ENCODE data around the gene PDE9A.

Gene PDE9A

DNA sequence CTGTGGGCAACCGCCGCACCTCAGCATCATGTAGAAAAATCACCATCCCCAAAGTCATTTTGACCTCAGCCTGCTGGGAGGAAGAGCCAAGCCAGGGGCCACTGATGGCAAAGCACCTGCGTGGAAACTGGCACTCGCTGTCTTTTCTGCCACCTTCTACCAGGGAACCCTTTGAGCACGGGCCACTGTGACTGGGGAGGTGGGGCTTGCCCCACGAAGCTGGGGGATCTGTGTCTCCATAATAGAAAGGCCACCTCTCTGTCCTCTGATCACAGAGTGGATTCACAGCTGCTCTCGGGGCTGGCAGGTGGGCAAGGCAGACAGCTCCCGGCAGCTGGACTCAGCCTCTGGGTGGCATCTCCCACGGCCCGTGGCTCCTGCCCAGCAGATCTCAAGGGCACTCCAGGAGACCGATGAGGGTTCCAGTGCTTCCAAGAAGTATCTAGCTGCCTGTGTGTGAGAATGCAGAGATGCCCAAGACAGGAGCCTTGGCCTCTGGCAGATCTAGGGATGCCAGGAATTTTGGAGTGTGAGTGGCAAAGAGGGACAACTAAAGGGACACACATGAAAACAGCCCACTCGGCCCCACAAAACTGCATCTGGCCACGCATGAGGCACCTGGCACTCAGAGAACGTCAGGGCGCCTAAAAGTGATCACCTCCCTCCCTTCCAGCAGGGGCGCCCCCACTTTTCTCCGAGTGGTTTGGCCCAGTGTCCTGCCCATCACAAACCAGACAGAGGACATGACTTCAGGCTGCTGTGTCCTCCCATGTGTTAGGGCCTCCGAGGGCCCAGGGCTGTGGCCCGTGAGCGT lies 102.6 kb downstream of the PDE9A start:
- no peak for DNase-seq (ENCODE audit: low read depth, low spot score)

- no peak for DNase-seq (ENCODE audit: low read depth, low spot score)
Measured at GRCh38 chr21:42756580-42757250, 103.3 kb downstream of the PDE9A start.

DNA sequence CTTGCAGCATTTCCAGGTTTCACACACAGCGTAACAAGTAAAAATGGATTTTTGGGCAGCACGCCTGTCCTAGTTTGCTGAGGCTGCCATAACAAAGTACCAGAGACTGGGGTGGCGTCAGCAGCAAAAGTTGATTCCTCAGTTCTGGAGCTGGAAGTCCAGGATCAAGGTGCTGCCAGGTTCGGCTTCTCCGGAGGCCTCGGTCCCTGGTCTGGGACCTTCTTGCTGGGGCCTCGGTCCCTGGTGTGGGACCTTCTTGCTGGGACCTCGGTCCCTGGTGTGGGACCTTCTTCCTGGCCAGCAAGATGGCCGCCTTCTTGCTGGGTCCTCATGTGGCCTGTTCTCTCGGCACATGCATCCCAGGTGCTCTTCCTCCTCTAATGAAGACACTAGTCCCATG lies 104.0 kb downstream of the PDE9A start:
- DNase-seq (ENCODE audit: low read depth, low spot score): no peak

DNA sequence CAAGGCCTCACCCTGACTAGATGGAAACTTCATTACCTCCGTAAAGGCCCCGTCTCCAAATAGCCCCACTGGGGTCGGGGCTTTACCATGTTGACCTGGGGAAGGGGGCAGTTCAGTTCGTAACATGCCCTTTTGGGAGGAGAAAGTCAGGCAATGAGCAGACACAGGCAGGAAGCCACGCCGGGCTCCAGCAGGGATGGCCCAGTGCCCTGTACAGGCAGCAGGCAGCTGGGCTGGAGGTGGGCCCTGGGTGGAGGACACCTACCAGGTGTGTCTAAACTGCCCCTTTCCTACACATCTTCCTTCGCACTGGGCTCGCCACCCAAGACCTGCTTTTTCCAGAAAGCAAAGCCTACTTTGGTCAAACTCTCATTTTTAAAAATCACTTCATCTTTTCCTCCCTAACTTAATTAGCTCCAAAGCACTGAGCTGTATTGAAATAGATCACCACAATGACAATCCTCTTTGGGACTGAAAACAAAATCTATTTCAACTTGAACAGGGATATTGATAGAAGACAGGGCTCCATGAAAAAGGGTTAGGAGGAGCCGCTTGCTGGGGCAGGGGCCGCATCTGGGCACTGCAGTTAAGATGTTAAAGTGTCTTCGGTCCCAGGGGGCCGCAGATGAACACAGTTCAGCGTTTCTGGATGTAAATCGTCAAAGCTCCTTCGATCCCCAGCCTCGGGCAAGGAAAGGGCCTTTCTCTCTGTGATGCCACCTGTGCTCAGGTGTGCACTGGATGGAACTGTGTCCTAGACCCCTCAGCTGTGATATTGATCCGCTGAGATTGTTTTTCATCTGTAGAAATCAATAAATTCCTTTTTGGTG lies 104.6 kb downstream of the PDE9A start:
- DNase-seq (ENCODE audit: low read depth, low spot score): no peak

DNA sequence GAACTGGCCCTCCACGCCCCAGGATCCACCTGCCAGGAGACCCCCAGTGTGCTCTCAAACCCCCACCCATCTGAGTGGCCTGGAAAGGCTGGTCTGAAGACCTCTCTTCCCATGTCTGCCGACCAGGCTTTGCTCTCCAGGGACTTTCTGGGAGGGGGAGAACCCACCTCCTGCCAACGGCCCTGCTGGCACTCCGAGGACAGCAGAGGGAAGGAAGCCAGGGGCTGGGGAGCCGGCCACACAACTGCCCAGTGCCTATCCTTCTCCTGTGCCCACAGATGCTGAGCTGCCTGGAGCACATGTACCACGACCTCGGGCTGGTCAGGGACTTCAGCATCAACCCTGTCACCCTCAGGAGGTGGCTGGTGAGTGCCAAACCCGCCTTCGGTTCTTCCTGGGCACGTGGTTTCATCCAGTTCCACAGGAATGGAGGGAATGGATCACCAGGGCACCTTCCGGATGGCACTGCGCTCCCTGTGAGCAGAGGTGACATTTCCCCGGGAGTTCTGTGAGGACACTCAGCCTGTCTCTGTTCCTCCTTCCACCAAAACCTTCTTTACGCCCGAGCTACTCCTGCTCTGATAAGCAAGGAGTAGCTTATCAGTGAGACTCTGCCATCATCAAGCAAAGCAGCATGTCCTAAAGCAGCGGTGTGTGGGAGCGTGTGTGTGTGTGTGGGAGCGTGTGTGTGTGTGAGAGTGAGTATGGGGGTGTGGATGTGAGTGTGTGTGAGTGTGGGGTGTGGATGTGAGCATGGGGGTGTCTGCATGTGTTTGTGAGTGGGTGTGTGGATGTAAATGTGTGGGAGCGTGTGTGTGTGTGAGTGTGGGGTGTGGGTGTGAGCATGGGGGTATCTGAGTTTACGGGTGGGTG lies 105.5 kb downstream of the PDE9A start:
- DNase-seq (ENCODE audit: low read depth, low spot score): no peak

- no peak for DNase-seq (ENCODE audit: low read depth, low spot score)
Measured at GRCh38 chr21:42759594-42759927, 106.1 kb downstream of the PDE9A start.

DNA sequence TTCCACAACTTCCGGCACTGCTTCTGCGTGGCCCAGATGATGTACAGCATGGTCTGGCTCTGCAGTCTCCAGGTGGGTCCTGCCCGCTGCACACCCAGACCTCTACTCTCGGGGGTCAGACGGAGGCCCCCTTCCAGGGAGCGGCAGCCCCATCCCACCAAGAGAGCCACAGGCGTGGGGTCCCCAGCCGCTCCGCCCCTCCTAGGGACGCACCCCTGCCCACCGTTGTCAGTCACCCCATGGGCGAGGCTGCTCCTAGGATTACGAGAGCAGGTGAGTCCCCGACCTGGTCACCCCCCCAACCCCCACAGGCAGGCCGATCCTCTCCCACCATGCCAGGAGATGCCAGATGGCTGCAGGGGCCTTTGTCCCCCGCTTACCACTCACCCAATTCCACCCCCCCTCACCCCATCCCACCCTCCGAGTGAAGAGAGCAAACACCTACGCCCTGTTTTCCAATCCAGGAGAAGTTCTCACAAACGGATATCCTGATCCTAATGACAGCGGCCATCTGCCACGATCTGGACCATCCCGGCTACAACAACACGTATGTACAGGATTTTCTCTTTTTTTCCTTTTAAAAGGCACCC lies 107.0 kb downstream of the PDE9A start:
- DNase-seq (ENCODE audit: low read depth, low spot score): no peak

GRCh38 chr21:42760951-42761751 lies 107.7 kb downstream of the PDE9A start:
- no peak for DNase-seq (ENCODE audit: low read depth, low spot score)

DNA sequence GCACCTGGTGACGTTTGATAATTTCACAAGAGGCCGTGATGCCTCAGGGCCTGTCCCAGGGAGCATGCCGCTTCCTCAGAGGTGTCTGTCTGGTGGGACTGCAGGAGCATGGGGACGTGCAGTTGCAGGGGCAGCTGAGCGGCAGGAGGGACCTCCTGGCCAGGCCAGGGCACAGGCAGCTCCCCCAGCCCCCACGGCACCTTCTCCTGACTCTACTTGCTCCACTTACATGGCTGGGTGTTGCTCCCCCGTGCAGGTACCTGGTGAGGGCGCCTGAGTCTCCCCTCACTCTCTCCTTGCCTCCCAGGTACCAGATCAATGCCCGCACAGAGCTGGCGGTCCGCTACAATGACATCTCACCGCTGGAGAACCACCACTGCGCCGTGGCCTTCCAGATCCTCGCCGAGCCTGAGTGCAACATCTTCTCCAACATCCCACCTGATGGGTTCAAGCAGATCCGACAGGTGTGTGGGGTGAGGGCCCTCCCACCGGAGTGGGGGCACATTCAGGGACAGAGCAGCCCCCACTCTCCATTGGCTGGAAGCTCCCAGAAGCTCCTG lies 108.4 kb downstream of the PDE9A start:
- DNase-seq (ENCODE audit: low read depth, low spot score): no peak

DNA sequence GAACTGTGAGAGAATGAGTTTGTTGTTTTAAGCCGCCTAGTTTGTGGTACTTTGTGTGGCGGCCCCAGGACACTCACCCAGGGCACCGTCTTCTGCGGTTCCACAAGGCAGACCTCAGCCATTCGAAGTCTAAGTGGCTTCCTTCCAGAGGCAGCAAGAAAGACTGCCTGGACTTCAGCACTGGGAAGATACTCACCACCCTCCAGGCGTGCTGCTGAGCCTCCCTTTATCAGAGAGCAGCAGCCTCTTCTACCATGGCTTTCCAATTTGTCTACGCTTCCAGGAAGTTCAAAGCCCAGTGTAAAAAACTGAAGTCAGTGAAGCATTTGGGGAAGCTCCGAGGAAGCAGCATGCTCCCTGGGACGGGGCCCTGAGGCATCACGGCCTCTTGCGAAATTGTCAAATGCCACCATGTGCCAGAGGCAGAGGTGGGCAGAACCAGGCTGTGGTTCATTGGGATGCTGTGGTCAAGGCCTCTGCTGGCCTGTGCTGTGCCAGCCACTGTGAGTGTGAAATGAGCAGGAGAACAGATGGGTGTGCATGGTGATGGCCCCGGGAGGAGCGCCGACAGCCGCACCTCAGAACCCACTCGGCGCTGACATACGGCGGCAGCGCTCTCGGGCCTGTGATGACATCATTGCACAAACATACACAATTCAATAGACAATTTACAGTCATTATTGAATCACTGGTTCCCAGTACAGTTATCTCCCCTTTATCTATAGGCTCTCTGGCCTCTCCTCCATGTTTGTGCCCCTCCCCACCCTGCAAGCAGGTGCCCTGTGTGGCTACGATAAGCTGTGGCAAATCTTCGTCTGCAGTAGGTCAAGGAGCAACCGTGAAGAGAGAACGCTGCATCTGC lies 110.4 kb downstream of the PDE9A start:
- peak; percentile 37 for DNase-seq (ENCODE audit: low read depth, low spot score)

DNA sequence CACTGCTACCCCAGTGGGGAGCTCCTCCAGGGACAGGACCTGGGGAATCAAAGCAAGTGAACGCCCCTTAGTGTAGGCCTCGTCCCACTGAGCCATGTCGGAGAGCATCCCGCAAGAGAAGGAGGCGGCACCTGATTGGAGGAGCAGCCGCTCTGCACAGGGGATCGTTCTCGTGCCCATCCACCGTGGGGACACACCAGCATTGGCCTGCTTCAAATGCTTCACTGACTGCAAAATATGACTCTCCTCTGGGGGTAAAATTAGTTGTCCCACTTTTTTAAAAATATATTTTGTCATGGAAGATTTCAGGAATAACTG lies 111.0 kb downstream of the PDE9A start:
- no peak for DNase-seq (ENCODE audit: low read depth, low spot score)

DNA sequence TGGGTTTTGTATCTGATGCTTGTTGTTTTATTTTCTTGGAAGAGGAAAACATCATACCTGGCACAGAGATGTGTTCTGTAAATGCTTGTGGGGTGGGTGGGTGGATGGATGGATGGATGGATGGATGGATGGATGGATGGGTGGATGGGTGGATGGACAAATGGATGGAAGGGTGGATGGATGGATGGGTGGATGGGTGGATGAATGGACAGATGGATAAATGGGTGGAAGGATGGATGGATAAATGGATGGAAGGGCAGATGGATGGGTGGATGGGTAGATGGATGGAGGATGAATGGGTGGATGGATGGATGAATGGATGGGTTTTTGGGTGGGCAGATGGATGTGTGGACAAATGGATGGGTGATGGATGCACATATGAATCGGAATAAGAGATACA lies 111.5 kb downstream of the PDE9A start:
- DNase-seq (ENCODE audit: low read depth, low spot score): no peak

DNA sequence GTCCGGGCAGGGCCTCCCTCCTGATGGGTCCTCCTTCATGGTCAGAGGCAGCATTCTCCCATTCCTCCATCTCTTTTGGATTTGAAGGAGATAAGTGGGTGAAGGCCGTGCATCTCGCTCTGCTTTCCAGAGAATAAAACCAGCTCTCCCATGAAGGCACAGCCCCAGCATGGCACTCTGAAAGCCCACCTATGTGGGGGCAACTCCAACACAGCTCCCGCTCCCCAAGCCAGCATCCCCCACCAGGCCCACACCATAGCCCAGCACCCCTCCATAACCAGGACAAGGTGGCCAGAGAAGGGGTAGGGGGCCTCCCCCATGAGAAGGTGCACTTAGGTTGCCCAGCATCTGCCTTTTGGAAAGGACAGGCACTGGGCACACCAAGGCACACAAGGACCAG lies 112.2 kb downstream of the PDE9A start:
- no peak for DNase-seq (ENCODE audit: low read depth, low spot score)

- DNase-seq (ENCODE audit: low read depth, low spot score): no peak
Measured at GRCh38 chr21:42766739-42767560, 113.5 kb downstream of the PDE9A start.

GRCh38 chr21:42767561-42767835 lies 114.1 kb downstream of the PDE9A start:
- no peak for DNase-seq (ENCODE audit: low read depth, low spot score)

GRCh38 chr21:42768324-42769121 lies 115.1 kb downstream of the PDE9A start:
- no peak for DNase-seq (ENCODE audit: low read depth, low spot score)

GRCh38 chr21:42769183-42769819 lies 115.9 kb downstream of the PDE9A start:
- DNase-seq (ENCODE audit: low read depth, low spot score): no peak

Measured in ELF-1 (cell line).